HPDE6-E6E7 (cell line): ENCODE data around the gene CERS6.

Experiments
- DNase-seq: peaks from one replicate; pipeline ENCODE4 v3.0.0; 2011; ENCODE audit warnings: missing footprints; ENCODE audit errors: extremely low spot score

The CERS6 gene

GRCh38 chr2:168671932-168672331 lies 215.9 kb downstream of the CERS6 start:
- no peak for DNase-seq

DNA sequence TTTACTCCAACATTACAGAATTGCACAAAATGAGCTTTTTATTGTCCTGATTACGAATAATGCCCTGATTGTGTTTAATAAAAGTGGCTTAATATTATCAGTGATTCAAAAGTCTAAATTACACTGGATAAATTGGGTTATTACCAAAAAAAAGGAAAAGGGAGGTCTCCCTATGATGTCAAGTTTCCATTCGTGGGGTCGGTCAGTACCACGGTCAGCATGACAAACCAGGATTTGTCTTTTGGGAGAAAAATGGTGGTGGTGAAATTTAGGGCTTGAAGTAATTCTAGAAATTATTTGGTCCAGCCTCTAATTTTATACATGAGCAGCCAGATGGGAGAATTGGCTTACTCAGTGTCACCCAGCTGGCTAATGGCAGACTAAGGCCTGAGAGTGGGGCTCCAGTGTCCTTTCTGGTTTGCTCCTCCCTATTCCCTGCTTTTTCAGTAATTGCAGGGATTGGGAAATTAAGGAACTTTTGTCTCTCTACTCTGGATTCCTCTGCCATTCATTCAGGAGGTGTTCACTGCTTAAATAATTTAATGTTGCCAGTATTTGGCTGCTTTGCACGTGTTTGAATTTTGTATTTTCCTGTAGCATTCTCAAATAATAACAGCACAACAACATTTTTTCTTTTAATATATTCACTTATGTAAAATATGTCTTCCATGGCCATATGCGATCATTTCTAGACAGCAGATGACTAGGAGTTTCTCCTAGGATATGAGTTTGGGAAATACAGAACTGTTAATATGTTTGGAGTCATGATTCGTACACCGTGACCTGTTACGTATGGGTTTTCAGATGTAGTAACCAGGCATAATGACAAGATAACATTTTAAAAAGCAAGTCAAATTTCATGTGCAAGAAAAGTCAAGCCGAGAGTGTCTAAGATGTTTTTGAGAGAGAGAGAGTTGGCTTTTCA lies 217.5 kb downstream of the CERS6 start:
- no peak for DNase-seq

GRCh38 chr2:168678153-168678853 lies 222.2 kb downstream of the CERS6 start:
- DNase-seq: no peak

- DNase-seq: no peak
Measured at GRCh38 chr2:168679081-168679480, 223.0 kb downstream of the CERS6 start.

DNA sequence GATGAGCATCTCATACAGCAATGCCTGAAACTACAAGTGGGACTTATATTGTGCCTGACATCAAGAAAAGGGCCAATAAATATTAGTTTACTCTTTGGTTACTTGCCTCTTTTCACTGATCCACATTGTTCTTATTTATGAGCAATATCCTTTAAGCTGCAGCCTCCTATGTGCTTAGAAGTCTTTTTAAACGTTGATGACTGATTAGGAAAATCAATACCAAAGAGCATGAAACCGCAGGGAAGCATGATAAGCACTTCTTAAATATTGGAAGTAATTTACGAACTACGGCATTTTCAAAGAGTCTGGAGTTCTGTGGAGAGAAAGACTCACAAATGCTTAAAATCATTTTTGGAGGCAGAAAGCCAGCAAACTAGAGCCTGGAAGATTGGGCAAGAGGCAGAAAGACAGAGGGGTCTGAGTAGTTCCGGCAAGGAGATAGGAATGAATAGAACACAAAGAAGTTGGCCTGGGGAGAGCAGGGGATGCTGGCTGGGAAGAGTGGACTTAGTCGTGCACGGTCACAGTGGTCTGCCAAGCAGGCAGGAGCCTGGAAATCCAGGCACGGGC lies 223.8 kb downstream of the CERS6 start:
- no peak for DNase-seq

DNA sequence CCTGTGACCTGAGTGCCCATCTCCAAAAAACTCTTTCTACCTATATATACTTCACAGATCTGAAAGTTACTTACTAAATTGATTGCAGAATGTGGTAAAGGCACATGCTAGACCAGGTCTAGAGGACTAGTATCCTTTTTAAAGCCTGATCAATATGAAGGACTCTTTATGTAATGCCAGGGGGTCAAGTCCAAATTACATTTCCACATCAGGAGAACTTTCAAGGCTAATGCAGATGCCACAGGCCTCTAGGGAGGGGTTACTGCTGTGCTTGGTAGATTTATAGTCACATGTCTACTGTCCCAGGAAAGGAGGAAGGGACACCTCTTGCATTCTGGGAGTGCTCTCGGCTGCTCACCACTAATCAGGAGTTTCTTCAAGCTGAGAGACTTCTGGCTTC lies 227.9 kb downstream of the CERS6 start:
- DNase-seq: no peak

DNA sequence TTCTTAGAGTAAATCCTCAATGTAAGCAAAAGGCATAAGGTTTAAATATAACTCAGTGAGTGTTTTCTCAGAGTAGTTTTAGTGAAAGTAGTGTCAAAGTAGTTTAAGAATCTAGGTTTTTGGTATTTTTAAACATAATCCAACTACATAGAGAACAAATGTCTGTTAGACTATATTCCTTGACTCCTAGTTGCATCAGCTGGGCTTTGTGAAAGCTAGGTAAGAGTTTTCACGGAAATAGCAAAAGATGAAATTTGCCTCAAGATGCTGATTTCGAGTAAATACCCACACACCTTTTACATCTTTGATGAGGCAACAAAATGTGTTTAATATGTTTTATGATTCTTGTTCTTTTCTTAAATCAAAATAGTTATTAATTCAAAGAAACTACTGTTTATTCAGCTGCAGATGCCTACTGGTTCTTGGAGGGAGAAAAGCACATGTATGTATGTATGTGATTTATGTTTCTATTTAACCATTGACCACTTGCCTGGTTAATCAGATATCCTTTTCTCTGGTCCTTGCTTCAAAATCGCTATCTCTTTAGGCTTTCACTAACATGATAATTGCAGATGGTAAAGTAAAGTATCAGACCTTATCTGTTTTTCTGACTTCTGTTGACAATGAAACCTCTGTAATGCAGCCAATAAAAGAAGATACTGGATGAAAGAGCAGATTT lies 229.0 kb downstream of the CERS6 start:
- DNase-seq: no peak

- no peak for DNase-seq
Measured at GRCh38 chr2:168685600-168686451, 229.8 kb downstream of the CERS6 start.

- no peak for DNase-seq
Measured at GRCh38 chr2:168686452-168687191, 230.6 kb downstream of the CERS6 start.

DNA sequence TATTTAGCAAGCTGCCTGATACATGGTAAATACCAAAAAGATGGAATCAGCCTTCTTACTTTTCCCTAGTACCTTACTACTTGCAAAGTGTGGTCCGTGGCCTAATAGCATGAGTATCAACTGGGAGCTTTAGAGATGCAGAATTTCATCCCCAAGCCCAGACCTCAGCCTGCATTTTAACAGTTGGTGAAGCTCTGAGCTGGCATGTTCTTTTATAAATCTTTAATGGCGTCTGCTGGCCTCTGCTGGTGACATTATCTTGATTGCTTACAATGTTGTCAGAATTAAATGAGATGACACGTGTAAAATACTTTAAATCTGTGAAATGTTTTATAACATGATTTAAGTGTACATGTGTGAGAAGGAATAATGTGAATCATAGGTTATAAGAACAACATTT lies 231.2 kb downstream of the CERS6 start:
- no peak for DNase-seq

- no peak for DNase-seq
Measured at GRCh38 chr2:168690381-168690885, 234.4 kb downstream of the CERS6 start.

DNA sequence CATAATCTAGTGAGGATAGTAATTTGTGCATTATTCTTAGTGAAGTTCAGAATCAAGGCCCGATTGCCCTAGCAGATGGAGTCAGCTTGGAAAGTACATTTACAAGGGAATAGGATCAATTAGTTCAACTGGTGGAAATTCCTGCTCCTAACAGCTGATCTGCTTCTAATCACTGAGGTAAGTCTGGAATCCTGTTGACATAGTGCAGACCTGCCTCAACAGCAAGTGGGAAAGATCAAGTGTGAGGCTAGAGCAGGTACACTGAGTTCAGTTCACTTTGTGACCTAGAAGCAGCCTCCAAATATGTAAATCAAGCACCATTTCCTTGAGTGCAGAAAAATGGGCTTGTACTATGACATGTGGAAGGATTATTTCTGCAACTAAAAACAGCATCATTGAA lies 235.1 kb downstream of the CERS6 start:
- DNase-seq: no peak

DNA sequence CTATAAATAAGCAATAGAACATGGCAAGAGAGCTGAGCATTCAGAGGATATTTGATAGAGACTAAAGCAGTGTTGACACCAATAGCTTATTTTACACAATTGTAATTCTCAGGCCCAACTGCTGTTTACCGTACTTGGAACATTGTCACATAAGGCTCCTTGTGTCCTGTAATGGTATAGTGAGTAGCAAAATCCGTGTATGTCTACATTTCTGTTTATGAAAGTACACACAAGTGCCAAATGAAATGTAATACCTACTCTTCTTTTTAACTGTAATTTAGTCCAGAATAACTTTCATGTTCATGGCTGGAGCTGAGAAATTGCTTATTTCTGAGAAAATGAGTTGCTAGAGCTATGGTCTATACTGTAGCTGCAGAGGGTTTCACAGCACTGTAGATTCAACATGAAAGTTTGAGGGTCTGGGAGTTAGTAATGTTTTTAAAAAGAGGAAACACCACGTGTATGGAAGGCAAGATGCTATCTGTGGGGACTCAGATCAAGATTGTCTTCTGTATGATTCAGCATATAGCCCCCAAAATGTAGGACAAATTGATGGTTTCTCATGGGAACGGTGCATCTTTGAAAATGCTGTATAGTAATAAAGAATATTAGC lies 236.2 kb downstream of the CERS6 start:
- no peak for DNase-seq

- no peak for DNase-seq
Measured at GRCh38 chr2:168694173-168694572, 238.1 kb downstream of the CERS6 start.

DNA sequence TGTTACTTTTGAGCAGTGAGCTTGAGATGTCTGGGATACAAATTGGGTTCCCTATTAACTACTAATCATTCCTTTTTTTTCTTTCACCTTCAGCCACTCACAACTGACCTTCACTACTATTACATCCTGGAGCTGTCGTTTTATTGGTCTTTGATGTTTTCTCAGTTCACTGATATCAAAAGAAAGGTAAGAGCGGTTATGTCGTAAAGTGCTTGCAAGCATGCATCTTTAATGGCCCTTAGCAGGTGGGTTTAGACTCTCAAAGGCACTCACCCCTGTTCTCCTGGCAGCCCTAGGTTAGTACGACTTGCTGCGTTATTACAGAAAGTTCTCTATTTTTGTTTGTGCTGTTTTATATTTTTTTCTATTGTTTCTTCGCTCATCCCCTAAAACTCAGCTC lies 238.8 kb downstream of the CERS6 start:
- DNase-seq: no peak

- DNase-seq: no peak
Measured at GRCh38 chr2:168697668-168698121, 241.6 kb downstream of the CERS6 start.

- DNase-seq: no peak
Measured at GRCh38 chr2:168698969-168699368, 242.9 kb downstream of the CERS6 start.

DNA sequence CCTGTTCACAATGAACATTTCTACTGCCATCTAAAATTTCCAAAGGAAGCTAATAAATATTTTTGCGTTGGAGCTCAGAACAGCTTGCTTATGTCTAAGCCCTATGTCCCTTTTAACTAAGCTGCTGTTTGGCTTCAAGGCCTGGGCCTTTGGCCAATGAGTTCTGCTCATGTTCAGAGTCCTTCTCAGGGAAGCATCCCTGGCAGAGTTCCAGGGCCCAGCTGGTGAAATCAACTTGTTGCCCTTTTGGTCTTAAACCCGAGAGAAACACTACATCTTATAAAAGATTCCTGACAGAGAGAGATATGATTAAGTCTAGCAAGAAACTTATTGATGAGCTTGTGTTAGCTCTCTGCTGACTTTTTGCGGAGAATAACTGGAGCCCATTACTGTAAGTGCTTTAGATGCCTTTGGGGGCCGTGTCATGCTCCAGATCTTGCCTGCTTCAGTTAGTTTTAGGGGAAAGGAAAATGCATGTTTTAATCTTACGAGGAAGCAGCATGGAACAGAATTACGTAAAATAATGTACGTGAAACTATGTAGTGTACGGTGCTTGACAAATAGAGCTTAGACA lies 243.9 kb downstream of the CERS6 start:
- DNase-seq: no peak

DNA sequence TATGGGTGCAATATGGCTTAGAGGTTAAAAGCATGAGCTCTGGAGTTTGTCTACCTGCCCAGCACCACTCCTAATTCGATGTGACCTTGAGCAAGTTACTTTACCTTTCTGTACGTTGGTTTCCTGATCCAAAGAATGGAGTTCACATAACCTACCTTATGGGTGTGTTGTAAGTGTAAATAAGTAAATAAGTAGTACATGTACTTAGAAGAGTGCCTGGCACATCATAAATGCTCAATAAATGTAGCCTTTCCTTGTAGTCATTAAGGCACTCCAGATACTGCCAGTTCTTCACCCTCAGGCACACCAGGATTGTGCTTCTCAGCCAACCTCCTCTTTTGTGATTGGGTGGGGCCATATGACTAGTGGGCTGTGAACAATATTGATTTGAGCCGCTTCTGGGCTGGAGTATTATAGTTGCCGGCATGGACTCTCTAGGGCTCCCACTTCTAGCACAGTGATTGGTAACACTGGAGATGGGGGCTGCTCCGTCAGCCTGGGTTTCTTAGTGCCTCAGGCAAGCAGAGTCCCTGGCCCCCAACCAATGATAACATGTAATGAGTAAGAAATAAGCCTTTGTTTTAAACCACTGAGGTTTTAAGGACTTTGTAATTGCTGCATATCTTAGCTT lies 244.7 kb downstream of the CERS6 start:
- DNase-seq: no peak
